ENCODE measurements around the gene TRPV3. TPM values are rescaled to one million over a fixed set of nuclear protein-coding genes. Genes with fewer than 3 reads are reported as not detected.

The TRPV3 gene
- polyA plus RNA-seq, 1 donor, result 1.2 TPM

GRCh38 chr17:3546997-3547396, 10.6 kb downstream of the TRPV3 start:
- DNase-seq (ENCODE audit: low read depth), result no peak

- no peak for DNase-seq (ENCODE audit: low read depth)
These were observed 11.1 kb downstream of the TRPV3 start for GRCh38 chr17:3546521-3546920.

- DNase-seq (ENCODE audit: low read depth), result no peak
These were observed 12.5 kb downstream of the TRPV3 start for GRCh38 chr17:3545151-3545550.

GRCh38 chr17:3544365-3544764, 13.2 kb downstream of the TRPV3 start:
- DNase-seq (ENCODE audit: low read depth), result no peak

GRCh38 chr17:3543453-3543852, 14.2 kb downstream of the TRPV3 start:
- no peak for DNase-seq (ENCODE audit: low read depth)

GRCh38 chr17:3542410-3543088, 15.1 kb downstream of the TRPV3 start:
- no peak for DNase-seq (ENCODE audit: low read depth)

- DNase-seq (ENCODE audit: low read depth), result no peak
These were observed 17.6 kb downstream of the TRPV3 start for GRCh38 chr17:3539881-3540540.

- no peak for DNase-seq (ENCODE audit: low read depth)
These were observed 20.9 kb downstream of the TRPV3 start for GRCh38 chr17:3536716-3537115.

GRCh38 chr17:3535253-3535995, 22.2 kb downstream of the TRPV3 start:
- peak; percentile 31 for DNase-seq (ENCODE audit: low read depth)

- no peak for DNase-seq (ENCODE audit: low read depth)
These were observed 22.7 kb downstream of the TRPV3 start for GRCh38 chr17:3534881-3535252.

- no peak for DNase-seq (ENCODE audit: low read depth)
These were observed 23.9 kb downstream of the TRPV3 start for GRCh38 chr17:3533752-3534151.

- no peak for DNase-seq (ENCODE audit: low read depth)
These were observed 24.8 kb downstream of the TRPV3 start for GRCh38 chr17:3532859-3533142.

- DNase-seq (ENCODE audit: low read depth), result no peak
These were observed 25.3 kb downstream of the TRPV3 start for GRCh38 chr17:3532106-3532858.

GRCh38 chr17:3531266-3532101, 26.1 kb downstream of the TRPV3 start:
- no peak for DNase-seq (ENCODE audit: low read depth)

GRCh38 chr17:3529817-3530741, 27.5 kb downstream of the TRPV3 start:
- peak; percentile 62 for DNase-seq (ENCODE audit: low read depth)

- no peak for DNase-seq (ENCODE audit: low read depth)
These were observed 28.6 kb downstream of the TRPV3 start for GRCh38 chr17:3528880-3529511.

GRCh38 chr17:3528403-3528851, 29.2 kb downstream of the TRPV3 start:
- DNase-seq (ENCODE audit: low read depth), result no peak

GRCh38 chr17:3527896-3528295, 29.7 kb downstream of the TRPV3 start:
- no peak for DNase-seq (ENCODE audit: low read depth)

GRCh38 chr17:3527468-3527867, 30.1 kb downstream of the TRPV3 start:
- DNase-seq (ENCODE audit: low read depth), result no peak

- DNase-seq (ENCODE audit: low read depth), result no peak
These were observed 30.6 kb downstream of the TRPV3 start for GRCh38 chr17:3526971-3527370.

Data from forelimb muscle (tissue), 1 donor.